GM18858 (cell line): ENCODE results near the gene CRY1.

Experiments
- ATAC-seq: cut with Tn5 transposase; IDR thresholded peaks from one replicate; pipeline ENCODE4 v1.9.1; 2021; ENCODE audit not compliant: unreplicated experiment

CRY1 gene

DNA sequence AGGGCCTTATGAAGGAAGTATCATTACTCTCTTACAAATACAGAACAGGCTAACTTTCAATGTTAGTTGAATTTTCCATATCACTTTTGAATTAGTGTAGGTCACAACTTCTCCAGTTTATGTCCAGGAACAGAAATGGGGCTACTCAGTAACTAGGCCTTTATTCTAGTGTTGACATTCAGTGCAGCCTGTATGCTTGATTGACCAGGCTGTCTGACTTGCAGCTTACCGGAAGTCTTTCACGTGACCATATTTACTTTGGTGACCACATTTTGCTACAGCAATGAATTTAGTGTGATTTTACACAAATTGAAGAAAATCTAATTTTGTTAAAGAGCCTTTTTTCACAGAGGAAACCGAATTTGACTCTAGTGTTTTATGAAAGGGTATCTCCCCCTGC lies 118.8 kb downstream of the CRY1 start:
- peak; percentile 48 for ATAC-seq

DNA sequence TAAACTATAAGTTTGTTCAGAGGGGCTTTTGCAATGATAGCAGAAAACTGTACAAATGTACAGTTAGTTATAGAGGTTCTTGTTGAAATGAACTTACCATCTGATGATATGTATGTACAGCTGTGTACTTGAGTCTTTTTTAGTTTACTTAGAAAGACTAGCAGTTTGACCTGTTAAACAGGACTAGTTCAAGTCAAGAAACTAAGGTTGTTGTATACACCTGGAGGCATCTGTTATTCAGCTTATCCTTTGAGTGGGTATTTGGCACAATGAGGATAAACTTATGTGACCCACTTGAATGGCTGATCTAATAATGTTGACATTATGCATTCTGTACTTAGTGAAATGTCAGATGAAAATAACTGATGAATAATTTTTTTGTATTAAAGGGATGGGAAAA lies 119.8 kb downstream of the CRY1 start:
- ATAC-seq: no peak

DNA sequence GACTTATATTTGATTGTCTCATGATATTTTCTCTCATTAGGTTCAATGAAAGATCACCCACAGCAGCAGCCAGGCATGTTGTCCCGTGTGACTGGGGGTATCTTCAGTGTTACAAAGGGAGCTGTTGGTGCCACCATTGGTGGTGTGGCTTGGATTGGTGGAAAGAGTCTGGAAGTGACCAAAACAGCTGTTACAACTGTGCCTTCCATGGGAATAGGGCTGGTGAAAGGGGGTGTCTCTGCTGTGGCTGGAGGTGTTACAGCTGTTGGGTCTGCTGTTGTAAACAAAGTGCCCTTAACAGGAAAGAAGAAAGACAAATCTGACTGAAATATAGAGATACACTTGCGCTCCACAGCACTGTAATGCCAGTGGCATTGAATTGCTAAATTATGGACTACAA lies 122.3 kb downstream of the CRY1 start:
- no peak for ATAC-seq

DNA sequence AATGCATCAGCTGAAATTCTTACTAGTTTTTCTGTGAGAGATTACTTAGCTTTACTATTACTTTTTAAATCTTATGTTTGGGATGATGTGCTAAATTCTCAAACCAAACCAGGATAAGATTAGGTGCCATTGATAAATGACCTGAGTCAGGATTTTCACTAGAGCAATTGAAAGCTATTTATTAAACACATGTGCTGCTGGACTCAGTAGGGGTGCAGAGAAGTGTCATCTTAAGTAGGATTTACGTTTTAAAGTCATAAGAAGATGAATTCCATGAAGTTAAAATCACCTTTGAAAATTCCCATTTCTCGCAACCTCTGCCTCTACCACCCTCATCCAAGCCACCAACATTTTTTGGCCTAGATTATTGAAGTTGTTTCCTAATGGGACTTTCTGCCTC lies 128.8 kb downstream of the CRY1 start:
- no peak for ATAC-seq

DNA sequence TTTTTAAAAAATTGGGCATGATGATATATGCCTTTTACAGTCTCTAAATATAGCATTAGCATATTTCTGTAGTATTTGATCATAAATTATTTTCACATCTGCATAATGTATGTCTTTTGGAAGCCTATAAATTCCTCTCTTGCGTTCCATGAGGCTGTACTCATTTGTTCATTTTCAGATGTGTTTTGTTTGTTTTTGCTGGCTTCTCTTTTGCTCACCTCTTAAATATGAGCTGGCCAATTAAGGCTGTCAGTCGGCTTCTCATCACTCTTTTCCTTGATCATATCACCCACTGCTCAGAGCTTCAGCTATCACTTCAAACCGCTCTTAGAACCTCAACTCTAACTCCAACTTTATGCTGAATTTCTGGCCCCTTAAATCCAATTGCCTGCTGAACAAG lies 131.1 kb downstream of the CRY1 start:
- ATAC-seq: no peak

DNA sequence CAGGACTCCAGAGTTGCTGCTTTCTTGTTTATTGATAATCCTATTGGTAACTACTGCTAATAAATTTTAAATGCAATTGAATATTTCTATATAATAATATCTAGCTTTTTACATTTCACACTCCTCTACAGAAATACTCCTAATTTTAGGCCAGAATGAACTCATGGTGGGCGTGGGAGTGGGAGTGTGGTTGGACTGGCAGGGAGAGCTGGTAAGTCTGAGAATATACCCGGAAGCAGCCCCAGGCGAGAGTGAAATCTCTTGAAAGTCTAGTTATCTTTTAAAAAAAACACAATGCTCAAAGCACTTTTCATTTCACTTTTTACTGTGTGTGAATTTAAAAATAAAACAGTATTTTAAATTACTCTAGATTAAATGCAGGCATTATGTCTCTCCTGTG lies 132.9 kb downstream of the CRY1 start:
- no peak for ATAC-seq

DNA sequence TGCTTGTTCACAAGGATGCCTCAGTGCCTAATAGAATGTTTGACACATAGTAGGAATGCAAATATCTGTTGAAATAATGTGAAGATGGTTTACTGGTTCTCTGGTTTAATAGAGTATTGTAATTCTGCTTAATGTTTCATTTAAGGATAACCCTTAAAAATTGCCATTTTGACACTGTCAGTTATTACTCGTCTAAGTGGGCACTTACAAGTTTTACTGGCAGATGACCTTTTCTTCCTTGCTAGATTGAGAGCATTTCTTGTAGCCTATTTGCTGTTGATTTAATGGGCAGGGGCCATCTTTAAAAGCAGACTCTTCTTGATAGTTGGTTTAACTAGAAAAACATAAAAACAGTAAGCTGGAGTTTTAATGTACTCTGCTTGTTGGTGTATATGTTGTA lies 135.8 kb downstream of the CRY1 start:
- no peak for ATAC-seq

DNA sequence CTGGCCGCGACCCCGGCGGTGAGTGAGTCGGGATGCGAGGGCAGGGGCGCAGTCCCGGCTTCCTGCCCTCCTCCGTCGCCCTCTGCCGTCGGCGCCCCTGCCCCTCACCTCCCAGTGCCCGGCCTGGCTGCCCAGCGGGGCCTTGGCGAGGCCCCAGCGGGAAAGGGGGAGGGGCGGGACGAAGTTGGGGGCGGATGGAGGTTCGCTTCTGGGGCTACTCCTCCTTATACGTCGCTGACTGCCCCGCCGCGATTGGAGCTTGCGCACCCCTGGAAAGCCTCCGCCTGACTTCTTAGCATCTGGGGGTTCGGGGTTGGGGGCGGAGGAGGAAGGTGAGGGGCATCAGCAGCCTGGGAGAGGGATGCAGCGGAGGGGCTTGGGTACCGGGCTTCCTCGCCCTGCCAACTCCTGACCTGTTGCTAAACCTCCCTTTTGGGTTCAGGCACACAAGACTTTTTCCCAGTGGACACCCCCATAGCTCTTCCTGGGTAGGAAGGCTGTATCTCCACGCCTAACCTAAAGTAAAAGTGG lies 137.2 kb downstream of the CRY1 start:
- ATAC-seq: peak; percentile 21

DNA sequence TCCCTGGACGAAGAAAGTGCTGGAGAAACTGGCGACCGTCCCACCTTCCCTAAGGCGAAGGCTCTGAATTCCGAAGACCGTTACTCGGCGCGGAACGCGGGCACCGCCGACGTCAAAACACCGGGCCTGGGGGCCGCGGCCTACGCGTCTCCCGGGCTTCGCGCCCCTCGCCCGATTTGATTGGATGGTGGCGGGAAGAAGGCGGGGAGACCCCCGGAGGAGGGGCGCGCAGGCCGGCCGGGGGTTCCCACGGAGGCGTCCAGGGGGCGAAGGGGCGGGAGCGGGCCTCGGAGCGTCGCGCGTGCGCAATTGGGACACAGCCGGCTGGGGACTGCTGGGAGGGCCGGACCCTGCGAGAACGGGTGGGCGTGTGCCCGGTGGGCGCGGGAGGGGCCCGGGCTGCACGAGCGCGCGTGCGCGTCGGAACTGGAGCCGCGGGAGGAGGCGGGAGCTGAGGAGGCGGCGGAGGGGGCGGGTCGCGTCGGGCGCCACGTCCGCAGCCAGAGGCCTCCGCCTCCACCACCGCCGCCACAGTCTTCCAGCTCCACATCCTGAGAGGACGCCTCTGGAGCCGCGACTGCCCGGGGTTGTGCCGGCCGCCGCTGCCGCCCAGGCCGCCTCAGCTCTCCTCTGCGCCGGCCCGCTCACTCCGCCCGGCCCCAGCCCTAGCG lies 137.8 kb downstream of the CRY1 start, which contains the start of gene TMEM263:
TMEM263 (plus strand) TSS at position 531 of the 671 bp plus-strand sequence. CDS start 11,210 bp downstream, outside the sequence.
- ATAC-seq: peak; percentile 58

DNA sequence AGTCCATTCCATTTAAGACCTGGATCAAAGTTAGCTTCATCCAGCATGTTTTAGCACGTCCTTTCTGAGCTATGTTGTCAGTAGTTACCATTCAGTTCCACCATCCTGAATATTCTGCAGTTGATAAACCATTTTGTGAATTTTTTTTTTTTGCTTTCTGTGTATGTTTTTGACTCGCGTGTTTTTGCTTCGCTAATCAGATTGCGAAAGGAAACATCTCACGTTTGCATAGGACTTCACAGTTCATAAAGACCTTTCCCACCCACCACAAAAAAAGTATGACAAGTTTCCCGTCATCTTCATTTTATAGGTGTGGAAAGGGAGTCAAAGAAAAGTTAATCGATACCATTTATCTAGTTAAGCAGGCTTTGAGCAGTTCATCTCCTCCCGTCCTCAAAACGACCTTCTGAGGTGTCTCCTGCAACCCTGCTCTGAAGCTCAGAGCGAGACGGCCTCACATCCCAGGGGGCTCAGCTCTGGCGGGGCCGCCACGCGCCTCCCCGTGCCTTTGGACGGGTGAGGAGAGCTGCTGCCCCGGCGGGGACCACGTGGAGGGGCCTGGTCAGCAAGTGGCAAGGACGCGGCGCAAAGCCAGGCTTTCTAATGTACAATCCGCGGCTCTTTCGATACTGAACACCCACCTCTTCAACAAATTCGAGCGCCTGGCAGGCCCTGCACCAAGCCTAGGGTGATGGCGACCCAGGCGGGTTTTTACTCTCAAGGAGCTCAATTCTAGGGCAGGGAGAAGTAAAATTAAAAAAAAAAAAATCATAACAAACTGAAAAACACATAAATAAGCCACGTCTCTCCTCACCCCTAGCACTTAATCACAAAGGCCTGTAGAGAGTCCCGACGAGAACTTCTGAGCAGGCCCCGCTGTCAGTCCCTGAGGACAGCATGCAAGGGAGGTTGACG lies 138.6 kb downstream of the CRY1 start:
- ATAC-seq: no peak

DNA sequence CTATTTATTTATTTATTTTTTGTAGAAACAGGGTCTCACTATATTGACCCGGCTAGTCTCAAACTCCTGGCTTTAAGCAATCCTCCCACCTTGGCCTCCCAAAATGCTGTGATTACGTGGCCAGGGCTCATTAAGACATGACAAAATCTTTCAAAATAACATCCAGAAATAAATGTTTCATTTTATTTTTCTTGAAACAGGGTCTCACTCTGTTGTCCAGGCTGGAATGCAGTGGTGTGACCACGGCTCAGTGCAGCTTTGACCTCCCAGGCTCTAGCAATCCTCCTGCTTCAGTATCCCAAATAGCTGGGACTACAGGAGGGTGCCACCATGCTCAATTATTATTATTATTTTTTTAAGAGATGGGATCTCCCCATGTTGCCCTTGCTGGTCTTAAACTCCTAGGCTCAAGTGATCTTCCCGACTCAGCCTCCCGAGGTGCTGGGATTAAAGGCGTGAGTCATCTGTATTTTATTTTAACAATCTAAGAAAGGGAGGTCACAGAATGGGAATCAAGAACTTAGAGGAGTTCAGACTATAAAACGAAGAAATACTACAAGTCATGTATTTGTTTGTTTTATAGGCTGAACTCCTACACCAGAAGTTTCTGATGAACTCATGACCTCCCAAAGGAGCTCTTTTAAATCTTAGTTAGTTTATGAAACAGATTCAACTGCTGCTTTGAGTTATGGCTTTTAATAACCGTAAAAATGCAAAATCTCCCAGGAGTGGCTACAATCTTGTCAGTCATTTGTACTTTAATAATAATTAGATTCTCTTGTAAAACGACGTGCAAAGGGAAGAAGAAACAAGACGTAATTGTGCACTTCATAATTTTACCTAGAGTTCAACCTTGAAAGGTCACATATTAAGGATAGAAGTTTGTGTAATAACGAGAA lies 139.7 kb downstream of the CRY1 start:
- no peak for ATAC-seq

DNA sequence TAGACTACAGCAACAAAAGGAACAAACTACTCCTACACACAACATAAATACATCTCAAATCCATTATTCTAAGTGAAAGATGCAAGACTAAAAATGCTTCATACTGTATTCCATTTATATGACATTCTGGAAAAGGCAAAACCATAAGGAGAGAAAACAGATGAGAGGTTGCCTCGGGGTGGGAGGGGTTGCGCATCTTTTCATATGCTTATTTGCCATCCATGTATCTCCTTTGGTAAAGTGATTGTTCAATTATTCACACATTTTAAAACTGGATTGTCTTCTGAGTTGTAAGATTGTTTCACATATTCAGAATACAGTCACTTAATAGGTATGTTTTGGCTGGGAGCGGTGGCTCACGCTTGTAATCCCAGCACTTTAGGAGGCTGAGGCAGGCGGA lies 142.8 kb downstream of the CRY1 start:
- ATAC-seq: no peak

DNA sequence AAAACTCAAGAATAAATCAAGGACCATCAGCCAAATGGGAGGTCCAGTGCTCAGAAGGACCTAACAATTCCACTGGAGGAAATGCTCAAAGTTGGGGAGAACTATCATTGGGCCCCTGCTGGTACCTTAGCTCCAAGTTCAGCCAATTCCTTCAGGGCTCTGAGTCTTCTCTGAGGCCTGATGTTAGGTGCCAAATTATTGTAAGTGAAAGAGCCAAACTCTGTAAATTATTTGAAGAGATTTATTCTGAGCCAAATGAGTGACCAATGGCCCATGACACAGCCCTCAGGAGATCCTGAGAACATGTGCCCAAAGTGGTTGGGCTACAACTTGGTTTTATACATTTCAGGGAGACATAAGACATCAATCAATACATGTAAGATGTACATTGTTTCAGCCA lies 145.9 kb downstream of the CRY1 start:
- no peak for ATAC-seq

DNA sequence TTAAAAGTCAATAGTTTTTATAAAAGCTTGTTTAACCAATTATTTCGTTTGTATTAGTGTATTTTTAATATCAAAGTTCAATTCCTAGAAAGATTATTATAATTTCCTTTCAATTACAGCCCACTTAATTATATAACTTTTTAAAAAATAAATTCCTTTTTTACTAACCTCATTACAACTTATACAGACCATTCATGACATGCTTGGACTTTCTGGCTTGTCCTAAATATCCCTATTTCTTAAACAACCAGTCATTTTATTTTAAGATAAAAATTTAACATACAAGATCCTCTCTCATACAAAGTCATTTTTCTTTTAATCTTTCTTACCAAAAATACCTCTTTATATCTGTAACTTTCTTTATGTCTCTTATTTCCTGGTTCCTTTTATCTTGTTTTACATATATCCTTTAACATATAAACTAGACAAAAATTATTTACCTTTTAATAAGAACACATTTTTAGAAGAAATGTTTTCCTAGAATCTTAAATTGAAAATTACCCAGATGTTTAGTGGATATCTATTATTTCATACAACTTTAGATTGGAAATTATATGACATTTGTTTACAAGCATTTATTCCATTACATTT lies 148.0 kb downstream of the CRY1 start:
- ATAC-seq: no peak

DNA sequence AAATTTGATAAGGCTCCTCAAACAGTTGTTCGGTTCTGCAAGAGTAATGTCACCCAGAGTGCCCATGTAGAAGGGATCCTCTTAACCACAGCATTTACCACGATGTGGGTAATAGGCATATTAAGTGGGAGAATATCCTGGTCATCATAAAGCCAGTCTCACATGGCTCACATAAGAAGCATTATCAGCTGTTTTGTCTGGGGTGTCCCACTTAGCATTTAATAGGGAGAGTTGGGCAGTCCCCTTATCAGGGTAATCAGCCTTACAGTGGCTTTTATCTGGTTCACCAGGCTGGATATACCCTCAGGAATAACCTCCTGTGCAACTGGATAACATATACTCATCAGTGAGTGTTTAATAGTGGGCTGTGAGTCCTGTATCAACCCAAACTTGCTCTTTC lies 150.6 kb downstream of the CRY1 start:
- ATAC-seq: no peak

DNA sequence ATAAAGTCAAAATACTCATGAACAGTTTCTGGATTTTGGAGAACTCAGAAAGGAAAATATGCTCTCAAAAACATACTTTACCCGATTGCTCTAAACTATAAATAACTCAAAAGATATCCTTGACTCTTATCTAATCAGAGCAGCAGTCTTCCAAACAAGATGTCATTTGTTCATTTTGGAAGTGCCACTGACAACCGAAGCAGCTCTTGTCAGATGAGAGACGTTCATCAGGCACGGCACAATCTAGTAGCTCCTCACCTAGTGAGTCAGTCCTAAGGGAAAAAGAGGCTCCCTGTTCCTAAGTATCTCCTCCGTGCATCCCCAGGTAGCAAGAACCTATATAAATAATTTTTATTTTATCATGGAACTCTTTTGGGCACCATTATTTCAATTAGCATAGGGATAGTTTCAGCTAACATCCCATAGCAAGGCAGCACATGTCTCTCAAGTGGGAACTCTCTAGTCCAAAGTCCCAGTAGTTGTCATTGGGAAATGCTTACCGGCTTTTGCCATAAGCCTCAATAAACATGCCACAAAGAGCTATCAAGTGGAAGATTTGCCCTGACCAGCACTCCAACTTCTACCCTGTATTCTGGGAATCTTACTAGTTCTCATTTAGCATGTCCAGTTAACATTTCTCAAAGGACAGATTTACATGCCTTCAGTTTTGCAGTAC lies 151.7 kb downstream of the CRY1 start:
- ATAC-seq: no peak
